ENCODE data around the gene CAMKK2.
"Not testable (repeated sequence)": the region's sequence is repeated elsewhere in the genome, so short reads cannot be mapped to it uniquely, and the experiment has no call there.

The CAMKK2 gene

GRCh38 chr12:121209624-121210572, 86.6 kb downstream of the CAMKK2 start, which contains the start of gene P2RX4:
Gene P2RX4, plus strand, starts transcription at chr12:121210129. Its CDS starts 36 bp downstream, at chr12:121210165.
- 9% methylated on average over 82 of the region's 97 CpGs for WGBS
- Histone ChIP-seq H3K27me3 (ENCODE audit: control insufficient read depth in 1 of 2, insufficient read depth in 1 of 2, low read length in 2 of 2) (no peaks in the 10 kb centered on the region), H3K4me3 (ENCODE audit: insufficient read depth in 1 of 2, low read depth in 1 of 2, low read length in 2 of 2) (peak within 1 kb of the TSS; percentile 80 to 90), H3K9ac (ENCODE audit: low read length) (peak within 1 kb of the TSS; percentile 83), H2BK120ac (ENCODE audit: low read depth, low read length) (peak within 1 kb of the TSS; percentile 94), H2AFZ (ENCODE audit: low read depth, low read length) (peak within 1 kb of the TSS; percentile 98), H3K4me1 (ENCODE audit: control insufficient read depth, insufficient read depth, low read depth, low read length) (peaks cover 12% of the 10 kb centered on the region), H3K4me2 (ENCODE audit: low read length, poor library complexity, severe bottlenecking) (peak within 1 kb of the TSS; percentile 98), H3K9me3 (ENCODE audit: control insufficient read depth, low read length) (no peaks in the 10 kb centered on the region), H2BK5ac (ENCODE audit: low read depth, low read length, poor library complexity, severe bottlenecking) (peak within 1 kb of the TSS; percentile 89), H3K14ac (ENCODE audit: low read length in 2 of 2) (peak within 1 kb of the TSS in 1 of 2 experiments; percentile 100), H4K8ac (ENCODE audit: low read length) (peak within 1 kb of the TSS; percentile 98), H3K4ac (ENCODE audit: low read depth in 1 of 2, low read length in 2 of 2) (peak within 1 kb of the TSS; percentile 98), H2AK5ac (ENCODE audit: low read length, severe bottlenecking) (no peak within 1 kb of the TSS), H3K79me1 (replicated peaks; ENCODE audit: low read length, poor library complexity, severe bottlenecking) (peaks cover 8% of the 10 kb centered on the region), H3K27ac (ENCODE audit: low read length, poor library complexity, severe bottlenecking) (no peak within 1 kb of the TSS), H4K91ac (ENCODE audit: low read length) (peak within 1 kb of the TSS; percentile 100), H2BK12ac (ENCODE audit: low read length in 2 of 2) (peak within 1 kb of the TSS; percentile 77 to 99), H3K36me3 (ENCODE audit: control insufficient read depth in 1 of 2, insufficient read depth in 2 of 2, low read depth in 1 of 2, low read length in 2 of 2) (peaks cover 0 to 3% of the 10 kb centered on the region in 2 experiments), H2BK15ac (ENCODE audit: low read depth, poor library complexity, severe bottlenecking) (peak within 1 kb of the TSS; percentile 94), H3K23ac (ENCODE audit: low read length in 2 of 2) (peak within 1 kb of the TSS in 1 of 2 experiments; percentile 94), H3K18ac (ENCODE audit: low read depth in 1 of 2, low read length in 2 of 2) (peak within 1 kb of the TSS; percentile 87 to 99)
- DNase-seq: peak; percentile 84

DNA sequence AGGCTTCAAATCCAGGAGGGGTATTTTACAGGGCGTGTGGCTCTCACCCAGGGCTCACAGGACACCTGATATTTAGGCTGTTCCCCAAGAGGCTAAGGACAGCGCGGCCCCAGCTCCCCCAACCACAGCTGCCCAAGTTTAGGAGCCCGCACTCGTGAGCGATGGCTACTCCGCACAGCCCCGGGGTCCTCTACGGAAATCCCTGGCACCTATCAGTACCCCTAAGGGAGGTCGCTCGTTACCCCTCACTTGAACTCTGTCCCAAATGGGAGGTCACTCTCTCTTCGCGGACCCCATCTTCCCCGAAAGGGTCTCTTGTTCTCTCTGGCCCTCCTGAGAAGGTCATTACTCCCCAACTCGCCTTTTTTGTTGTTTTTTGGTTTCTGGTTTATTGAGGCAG, 87.3 kb downstream of the CAMKK2 start:
- H3K23ac ChIP-seq (ENCODE audit: low read length in 2 of 2): no peak overlapping the region
- H3K79me1 ChIP-seq (replicated peaks; ENCODE audit: low read length, poor library complexity, severe bottlenecking): peaks cover 8% of the 10 kb centered on the region
- H3K27ac ChIP-seq (ENCODE audit: low read length, poor library complexity, severe bottlenecking): no peak overlapping the region
- no peaks in the 10 kb centered on the region for H3K27me3 ChIP-seq (ENCODE audit: control insufficient read depth in 1 of 2, insufficient read depth in 1 of 2, low read length in 2 of 2)
- peak overlapping the region in 1 of 2 experiments; percentile 30 for H3K4ac ChIP-seq (ENCODE audit: low read depth in 1 of 2, low read length in 2 of 2)
- H2BK12ac ChIP-seq (ENCODE audit: low read length in 2 of 2): peak overlapping the region in 1 of 2 experiments; percentile 18
- no peak overlapping the region for H2BK120ac ChIP-seq (ENCODE audit: low read depth, low read length)
- 97% methylated on average over 15 of the region's 15 CpGs for WGBS
- H3K4me1 ChIP-seq (ENCODE audit: control insufficient read depth, insufficient read depth, low read depth, low read length): peaks cover 14% of the 10 kb centered on the region
- H3K9me3 ChIP-seq (ENCODE audit: control insufficient read depth, low read length): no peaks in the 10 kb centered on the region
- peak overlapping the region; percentile 63 for H4K8ac ChIP-seq (ENCODE audit: low read length)
- H3K4me2 ChIP-seq (ENCODE audit: low read length, poor library complexity, severe bottlenecking): no peak overlapping the region
- no peak overlapping the region for H2BK15ac ChIP-seq (ENCODE audit: low read depth, poor library complexity, severe bottlenecking)
- H3K9ac ChIP-seq (ENCODE audit: low read length): peak overlapping the region; percentile 83
- H3K36me3 ChIP-seq (ENCODE audit: control insufficient read depth in 1 of 2, insufficient read depth in 2 of 2, low read depth in 1 of 2, low read length in 2 of 2): peaks cover 0 to 3% of the 10 kb centered on the region in 2 experiments
- H2BK5ac ChIP-seq (ENCODE audit: low read depth, low read length, poor library complexity, severe bottlenecking): no peak overlapping the region
- peak overlapping the region in 1 of 2 experiments; percentile 80 for H3K4me3 ChIP-seq (ENCODE audit: insufficient read depth in 1 of 2, low read depth in 1 of 2, low read length in 2 of 2)
- H2AK5ac ChIP-seq (ENCODE audit: low read length, severe bottlenecking): no peak overlapping the region
- H3K18ac ChIP-seq (ENCODE audit: low read depth in 1 of 2, low read length in 2 of 2): no peak overlapping the region
- no peak overlapping the region for H4K91ac ChIP-seq (ENCODE audit: low read length)
- DNase-seq: no peak
- H2AFZ ChIP-seq (ENCODE audit: low read depth, low read length): no peak overlapping the region
- H3K14ac ChIP-seq (ENCODE audit: low read length in 2 of 2): no peak overlapping the region

- not testable (repeated sequence) for H2AK5ac ChIP-seq (ENCODE audit: low read length, severe bottlenecking); H3K79me1 ChIP-seq (replicated peaks; ENCODE audit: low read length, poor library complexity, severe bottlenecking); H3K23ac ChIP-seq (ENCODE audit: low read length in 2 of 2); H3K9me3 ChIP-seq (ENCODE audit: control insufficient read depth, low read length); H2BK5ac ChIP-seq (ENCODE audit: low read depth, low read length, poor library complexity, severe bottlenecking); H3K36me3 ChIP-seq (ENCODE audit: control insufficient read depth in 1 of 2, insufficient read depth in 2 of 2, low read depth in 1 of 2, low read length in 2 of 2); H4K8ac ChIP-seq (ENCODE audit: low read length); DNase-seq; H3K9ac ChIP-seq (ENCODE audit: low read length); H4K91ac ChIP-seq (ENCODE audit: low read length); H3K18ac ChIP-seq (ENCODE audit: low read depth in 1 of 2, low read length in 2 of 2); H2BK15ac ChIP-seq (ENCODE audit: low read depth, poor library complexity, severe bottlenecking); H2BK12ac ChIP-seq (ENCODE audit: low read length in 2 of 2); H3K27me3 ChIP-seq (ENCODE audit: control insufficient read depth in 1 of 2, insufficient read depth in 1 of 2, low read length in 2 of 2); H2BK120ac ChIP-seq (ENCODE audit: low read depth, low read length); H3K14ac ChIP-seq (ENCODE audit: low read length in 2 of 2); H3K27ac ChIP-seq (ENCODE audit: low read length, poor library complexity, severe bottlenecking); H3K4me3 ChIP-seq (ENCODE audit: insufficient read depth in 1 of 2, low read depth in 1 of 2, low read length in 2 of 2); H2AFZ ChIP-seq (ENCODE audit: low read depth, low read length); H3K4me2 ChIP-seq (ENCODE audit: low read length, poor library complexity, severe bottlenecking); H3K4ac ChIP-seq (ENCODE audit: low read depth in 1 of 2, low read length in 2 of 2)
- peaks cover 14% of the 10 kb centered on the region for H3K4me1 ChIP-seq (ENCODE audit: control insufficient read depth, insufficient read depth, low read depth, low read length)
- 93% methylated on average over 10 of the region's 10 CpGs for WGBS
Measured at GRCh38 chr12:121208571-121208970, 87.9 kb downstream of the CAMKK2 start.

DNA sequence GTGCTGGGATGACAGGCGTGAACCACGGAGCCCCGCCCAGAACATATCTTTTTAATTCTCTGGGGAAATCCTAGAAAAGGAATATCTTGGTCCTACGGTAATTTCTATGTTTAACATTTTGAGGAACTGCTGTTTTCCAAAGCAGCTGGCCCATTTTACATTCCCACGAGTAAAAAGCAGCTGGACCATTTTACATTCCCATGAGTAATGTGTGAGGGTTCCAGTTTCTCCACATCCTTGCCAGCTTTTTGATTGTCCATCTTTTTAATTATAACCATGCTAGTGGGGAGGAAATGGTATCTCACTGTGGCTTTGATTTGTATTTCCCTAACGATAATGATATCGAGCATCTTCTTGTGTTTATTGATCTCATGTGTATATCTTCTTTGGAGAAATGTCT, 91.0 kb downstream of the CAMKK2 start:
- DNase-seq: no peak
- no peak overlapping the region for H2BK12ac ChIP-seq (ENCODE audit: low read length in 2 of 2)
- H3K36me3 ChIP-seq (ENCODE audit: control insufficient read depth in 1 of 2, insufficient read depth in 2 of 2, low read depth in 1 of 2, low read length in 2 of 2): no peaks in the 10 kb centered on the region
- no peak overlapping the region for H4K8ac ChIP-seq (ENCODE audit: low read length)
- H3K4me3 ChIP-seq (ENCODE audit: insufficient read depth in 1 of 2, low read depth in 1 of 2, low read length in 2 of 2): no peak overlapping the region
- H3K4me2 ChIP-seq (ENCODE audit: low read length, poor library complexity, severe bottlenecking): no peak overlapping the region
- H2AFZ ChIP-seq (ENCODE audit: low read depth, low read length): no peak overlapping the region
- no peaks in the 10 kb centered on the region for H3K27me3 ChIP-seq (ENCODE audit: control insufficient read depth in 1 of 2, insufficient read depth in 1 of 2, low read length in 2 of 2)
- no peak overlapping the region for H2BK5ac ChIP-seq (ENCODE audit: low read depth, low read length, poor library complexity, severe bottlenecking)
- no peak overlapping the region for H3K4ac ChIP-seq (ENCODE audit: low read depth in 1 of 2, low read length in 2 of 2)
- H4K91ac ChIP-seq (ENCODE audit: low read length): no peak overlapping the region
- H3K27ac ChIP-seq (ENCODE audit: low read length, poor library complexity, severe bottlenecking): no peak overlapping the region
- peaks cover 8% of the 10 kb centered on the region for H3K4me1 ChIP-seq (ENCODE audit: control insufficient read depth, insufficient read depth, low read depth, low read length)
- H3K18ac ChIP-seq (ENCODE audit: low read depth in 1 of 2, low read length in 2 of 2): no peak overlapping the region
- no peak overlapping the region for H3K23ac ChIP-seq (ENCODE audit: low read length in 2 of 2)
- H2BK15ac ChIP-seq (ENCODE audit: low read depth, poor library complexity, severe bottlenecking): no peak overlapping the region
- no peak overlapping the region for H3K9ac ChIP-seq (ENCODE audit: low read length)
- H2BK120ac ChIP-seq (ENCODE audit: low read depth, low read length): no peak overlapping the region
- no peak overlapping the region for H2AK5ac ChIP-seq (ENCODE audit: low read length, severe bottlenecking)
- 97% methylated on average over 7 of the region's 7 CpGs for WGBS
- H3K9me3 ChIP-seq (ENCODE audit: control insufficient read depth, low read length): no peaks in the 10 kb centered on the region
- no peaks in the 10 kb centered on the region for H3K79me1 ChIP-seq (replicated peaks; ENCODE audit: low read length, poor library complexity, severe bottlenecking)
- no peak overlapping the region for H3K14ac ChIP-seq (ENCODE audit: low read length in 2 of 2)

Data from mesenchymal stem cell (in vitro differentiated cells and primary cell).